Activated CD4-positive, CD25-positive, alpha-beta regulatory T cell (primary cell): Measurements from ENCODE around the gene LRP8.
A peak's percentile ranks its signal among the peaks of the same experiment; 100 is the strongest.
"Not testable (repeated sequence)": the region's sequence is repeated elsewhere in the genome, so short reads cannot be mapped to it uniquely, and the experiment has no call there.

ENCODE experiments used
- DNase-seq, 4 experiments: peaks; one replicate each; lab custom pipeline; 2025; lab: John Stamatoyannopoulos, UW

LRP8 gene

DNA sequence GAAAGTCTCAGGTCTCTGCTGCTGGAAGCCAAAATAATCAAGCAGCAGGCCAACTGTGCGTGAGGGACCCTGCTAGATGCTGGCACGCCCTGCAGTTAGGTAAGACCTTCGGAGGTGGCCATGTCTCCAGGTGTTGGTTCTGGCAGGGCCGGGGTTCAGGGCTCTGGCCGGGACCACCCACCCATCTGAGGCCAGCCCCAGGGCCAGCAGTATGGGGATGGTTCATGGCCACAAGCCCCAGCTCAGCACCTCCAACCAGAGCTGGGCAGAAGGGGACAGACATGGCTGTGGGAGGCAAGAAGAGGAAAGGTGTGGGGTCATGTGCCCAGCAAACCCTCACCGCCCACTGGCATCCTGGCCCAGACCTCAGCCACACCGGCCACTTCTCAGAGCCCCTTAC, 23.3 kb downstream of the LRP8 start:
- no peak for DNase-seq

DNA sequence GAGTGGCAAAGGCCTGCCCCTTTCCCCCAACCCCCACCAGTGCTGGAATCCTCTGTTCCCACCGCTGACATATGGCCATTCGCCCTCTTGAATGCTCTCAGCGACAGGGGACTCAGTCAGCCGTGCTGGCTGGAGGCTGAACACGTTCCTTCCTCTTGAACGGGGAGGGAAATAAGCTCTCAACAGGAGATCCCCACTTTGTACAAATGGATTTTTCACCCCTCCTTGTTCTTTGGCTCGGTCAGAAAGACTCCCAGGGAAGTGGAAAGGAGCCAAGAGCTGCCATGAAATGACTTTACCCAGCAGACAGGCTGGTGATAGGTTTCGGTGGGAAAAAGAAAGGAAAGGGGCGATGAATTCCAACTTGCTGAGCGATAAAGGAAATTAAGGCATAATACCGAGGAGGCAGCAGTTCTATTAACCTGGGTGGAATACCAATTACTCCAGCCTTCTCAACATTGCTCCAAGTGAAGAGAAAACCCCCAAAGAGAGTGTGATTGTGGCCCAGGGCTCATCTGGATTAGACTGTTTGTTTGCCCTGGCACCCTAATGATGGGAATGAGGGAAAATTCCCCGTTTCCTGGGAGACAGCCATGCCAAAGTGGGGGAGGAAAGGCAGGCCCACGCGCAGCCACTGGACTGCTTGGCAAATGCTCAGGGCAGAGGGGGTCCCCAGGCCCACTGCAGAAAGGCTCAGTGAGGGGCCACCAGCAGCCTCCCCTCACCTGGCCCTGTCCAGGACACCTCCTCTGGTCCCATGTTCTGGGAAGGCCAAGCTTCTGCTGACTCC, 23.9 kb downstream of the LRP8 start:
- DNase-seq: no peak

DNA sequence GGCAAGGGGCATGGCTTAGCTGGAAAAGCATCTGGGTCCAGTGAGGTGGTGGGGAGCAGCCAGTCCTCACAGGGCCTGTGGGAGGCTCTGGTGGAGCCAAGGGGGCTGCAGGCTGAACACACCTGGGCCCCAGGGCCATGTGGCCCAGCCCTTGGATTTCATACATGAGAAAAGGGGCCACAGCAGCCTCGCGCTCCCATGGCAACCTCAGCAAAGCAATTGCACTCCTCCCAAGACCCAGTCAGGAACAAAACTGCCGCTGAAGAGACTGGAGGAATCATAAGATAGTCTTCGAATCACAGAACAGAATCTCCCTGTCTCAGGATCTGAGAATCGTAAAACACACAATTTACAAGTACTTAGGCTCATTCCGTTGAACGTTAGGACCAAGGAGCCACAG, 24.6 kb downstream of the LRP8 start:
- DNase-seq: no peak

DNA sequence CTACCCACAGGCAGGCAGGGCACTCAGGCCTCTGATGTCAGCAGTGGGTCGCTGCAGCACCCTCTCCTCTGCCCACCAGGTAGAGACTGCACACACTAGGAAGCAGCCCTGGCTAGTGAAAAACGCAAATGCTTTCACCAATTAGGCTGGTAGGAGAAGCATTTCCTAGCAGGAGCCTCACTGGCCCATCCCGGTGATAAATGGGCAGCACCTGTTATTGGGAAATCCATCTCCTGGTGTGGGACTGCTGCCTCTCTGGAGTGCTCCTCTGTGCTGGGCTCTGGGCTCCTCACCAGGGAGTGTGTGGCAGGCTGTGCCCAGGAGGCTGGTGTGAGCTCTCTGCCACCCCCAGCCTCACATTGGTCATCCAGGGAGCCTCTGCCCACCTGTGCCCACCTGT, 28.6 kb downstream of the LRP8 start:
- DNase-seq: no peak

DNA sequence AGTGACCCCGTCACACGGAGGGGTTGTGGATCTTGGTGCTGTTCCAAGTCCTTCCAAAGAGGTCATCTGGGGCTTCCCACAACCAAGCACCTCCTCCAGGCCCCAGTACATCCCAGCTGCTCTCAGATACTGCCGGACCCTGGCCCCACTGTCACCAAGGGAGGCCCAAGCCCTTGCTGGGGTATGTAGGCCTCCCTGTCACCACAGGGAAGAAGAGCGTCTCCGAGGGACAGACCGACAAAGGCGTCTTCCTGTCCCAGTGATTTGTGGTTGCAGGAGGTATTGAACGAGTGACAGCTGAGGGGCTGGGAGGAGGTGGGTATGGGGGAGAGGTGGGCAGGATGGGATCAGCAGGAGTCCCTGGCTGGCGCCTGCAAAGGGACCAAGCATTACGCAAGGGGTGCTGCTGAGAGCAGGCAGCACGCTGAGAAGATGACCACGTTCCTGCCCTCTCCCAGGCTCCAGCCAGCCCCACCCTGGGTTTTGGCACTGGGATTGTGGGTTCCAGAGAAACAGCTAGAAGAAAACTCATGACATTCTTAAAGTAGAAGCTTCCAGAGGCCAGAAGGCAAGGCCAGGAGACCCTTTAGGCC, 29.7 kb downstream of the LRP8 start:
- no peak for DNase-seq

DNA sequence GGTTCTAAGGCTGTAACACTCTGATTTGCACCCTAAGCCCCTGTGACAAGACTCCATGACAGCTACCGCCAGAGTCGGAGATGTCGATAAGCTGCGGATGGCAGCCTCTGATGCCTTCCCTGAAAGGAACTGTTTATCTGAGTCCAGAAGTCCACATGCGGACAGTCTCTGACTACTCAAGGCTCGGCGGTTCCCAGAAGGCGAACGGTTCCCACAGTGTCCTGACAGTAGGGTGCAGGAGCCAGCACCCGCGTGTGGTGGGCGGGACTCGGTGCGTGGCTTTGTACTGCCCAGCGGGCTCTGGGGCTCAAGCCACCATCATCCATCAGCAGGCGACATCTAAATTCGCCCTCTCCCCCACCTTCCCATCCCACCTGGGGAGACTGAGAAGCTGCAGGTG, 30.7 kb downstream of the LRP8 start:
- no peak for DNase-seq

DNA sequence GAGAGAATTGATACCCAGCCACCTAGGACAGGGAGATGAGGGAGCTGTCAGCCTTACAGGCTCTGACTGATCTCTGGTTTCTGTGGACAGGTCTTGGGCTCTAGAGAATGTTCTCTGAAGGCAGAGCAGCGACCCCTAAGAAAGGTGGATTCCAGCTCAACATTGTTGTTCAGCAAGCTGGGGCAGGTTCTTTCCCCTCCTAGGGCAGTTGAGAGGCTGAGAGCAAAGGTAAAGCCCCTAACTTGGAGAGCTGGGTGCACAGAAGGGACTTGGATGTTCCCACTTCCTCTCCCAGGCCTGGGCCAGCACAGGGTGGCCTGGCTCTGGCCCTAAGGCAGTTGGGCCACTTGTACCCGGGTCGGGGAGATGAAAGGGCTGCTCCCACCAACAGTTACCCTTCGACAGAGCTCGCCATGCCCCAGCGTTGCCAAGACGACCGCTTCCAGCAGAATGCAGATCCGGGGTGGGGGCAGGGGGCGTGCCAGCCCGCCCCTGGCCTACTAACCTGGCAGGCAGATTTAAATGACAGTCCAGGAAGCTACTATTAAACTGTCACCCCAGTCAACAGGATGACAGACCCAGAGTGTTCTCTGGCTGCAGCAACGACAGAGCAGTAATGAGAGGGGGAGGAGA, 31.6 kb downstream of the LRP8 start:
- no peak for DNase-seq

DNA sequence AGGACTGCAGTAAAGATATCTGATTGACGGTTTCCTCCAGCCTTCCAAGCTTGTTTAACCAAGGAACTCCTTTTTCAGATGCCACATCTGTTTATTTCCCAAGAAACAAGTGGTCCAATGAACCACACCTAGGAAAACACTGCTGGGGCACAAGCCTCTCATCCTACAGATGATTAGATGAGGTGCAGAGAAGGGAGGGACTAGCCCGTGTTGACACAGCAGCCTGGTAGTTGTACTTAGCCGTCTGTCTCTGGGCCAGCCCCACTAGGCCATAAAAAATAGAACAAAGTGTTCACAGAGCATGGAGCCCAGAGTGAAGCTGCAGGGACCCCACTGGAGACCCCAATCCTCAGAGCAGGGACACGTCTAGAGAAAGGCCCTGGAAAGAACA, 32.1 kb downstream of the LRP8 start:
- no peak for DNase-seq

DNA sequence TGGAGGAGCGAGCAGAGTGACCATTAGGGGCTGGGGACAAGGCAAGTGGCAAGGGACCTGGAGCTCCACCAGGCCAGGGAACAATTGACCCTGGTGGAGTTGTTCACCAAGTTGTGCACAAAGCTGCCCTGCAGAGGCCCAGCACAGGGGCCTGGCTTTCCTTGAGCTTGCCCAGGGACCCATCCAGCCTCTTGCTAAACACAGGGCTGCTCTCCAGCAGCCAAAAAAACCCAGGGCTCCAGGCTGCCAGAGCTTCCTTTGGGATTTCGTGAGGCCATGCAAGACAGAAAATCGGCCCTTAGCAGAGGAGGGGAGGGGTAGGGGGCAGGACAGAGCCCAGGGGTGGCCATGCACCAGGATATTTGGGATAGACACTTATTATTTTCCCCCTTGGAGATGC, 32.6 kb downstream of the LRP8 start:
- no peak for DNase-seq

DNA sequence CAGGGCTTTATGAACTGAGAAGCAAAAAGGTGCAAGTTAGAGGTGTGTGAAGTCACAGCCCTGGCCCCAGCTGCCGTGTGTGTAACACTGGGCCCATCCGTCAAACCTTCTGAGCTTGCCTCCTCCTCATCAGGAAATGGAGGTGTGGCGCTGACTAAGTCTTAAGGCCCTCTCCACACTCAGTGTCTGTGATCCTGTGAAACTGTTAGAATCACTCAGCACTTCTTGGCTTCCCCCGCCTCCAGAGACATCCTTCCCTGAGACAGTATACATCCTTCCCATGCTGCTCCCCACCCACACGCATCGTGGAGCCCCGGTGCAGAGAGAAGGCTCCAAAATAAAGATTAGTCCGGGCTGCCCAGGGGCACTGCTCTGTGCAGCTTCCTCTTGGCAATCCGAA, 33.3 kb downstream of the LRP8 start:
- peak in 1 of 4 experiments; percentile 9 for DNase-seq

DNA sequence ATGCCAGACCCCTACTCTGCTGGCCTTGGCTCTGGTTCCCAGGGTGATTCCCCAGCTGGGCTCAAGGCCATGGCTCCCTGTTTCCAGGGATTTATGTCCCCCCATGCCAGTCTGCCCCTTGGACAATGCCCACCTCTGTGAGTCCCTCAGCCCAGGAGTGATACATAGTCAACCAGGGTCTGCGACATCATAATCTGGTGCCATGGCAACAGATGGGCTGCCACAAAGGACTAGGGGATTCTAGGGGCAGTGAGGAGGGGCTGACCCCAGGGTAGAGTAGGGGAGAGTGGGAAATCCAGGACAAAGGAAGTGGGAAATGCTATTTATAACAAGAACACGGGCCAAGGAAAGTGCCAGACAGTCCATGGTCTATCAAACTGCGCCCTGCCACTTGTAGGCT, 33.8 kb downstream of the LRP8 start:
- DNase-seq: no peak

DNA sequence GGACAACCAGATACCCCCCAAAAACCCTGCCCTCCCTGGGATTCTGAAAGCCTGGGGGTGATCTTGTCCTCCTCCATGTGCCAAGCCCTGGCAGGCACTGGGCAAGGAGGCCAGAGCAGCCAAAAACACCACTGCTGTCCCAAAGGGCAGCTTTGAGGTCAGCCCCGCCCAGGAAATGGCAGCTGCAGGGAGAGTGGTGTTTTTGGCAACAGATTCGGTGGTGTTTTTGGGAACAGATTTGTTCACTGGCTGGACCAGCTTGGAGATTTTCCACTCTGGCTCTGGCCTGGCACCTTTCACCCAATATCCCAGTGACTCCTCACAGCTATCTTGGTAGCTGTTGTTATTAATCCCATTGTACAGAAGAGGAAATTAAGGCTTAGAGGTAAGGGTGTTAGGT, 34.7 kb downstream of the LRP8 start:
- no peak for DNase-seq

DNA sequence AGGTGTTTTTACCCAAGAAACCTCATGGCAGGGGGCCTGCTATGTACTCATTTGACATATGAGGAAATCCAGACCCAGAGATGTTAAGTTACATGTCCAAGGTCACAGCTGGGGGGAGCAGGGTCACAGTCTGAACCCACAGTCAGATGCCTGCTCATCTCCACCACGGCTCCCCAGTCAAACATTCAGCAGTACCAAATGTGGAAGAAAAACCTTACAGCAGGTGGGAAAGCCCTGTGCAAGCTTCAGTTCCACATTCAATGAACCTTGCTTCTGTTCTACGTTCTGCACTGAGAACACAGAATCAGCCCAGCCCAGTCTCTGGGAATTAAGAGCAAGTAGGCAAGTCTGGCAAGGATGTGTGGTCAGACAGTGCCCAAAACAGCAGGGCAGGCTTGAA, 35.2 kb downstream of the LRP8 start:
- DNase-seq: no peak

DNA sequence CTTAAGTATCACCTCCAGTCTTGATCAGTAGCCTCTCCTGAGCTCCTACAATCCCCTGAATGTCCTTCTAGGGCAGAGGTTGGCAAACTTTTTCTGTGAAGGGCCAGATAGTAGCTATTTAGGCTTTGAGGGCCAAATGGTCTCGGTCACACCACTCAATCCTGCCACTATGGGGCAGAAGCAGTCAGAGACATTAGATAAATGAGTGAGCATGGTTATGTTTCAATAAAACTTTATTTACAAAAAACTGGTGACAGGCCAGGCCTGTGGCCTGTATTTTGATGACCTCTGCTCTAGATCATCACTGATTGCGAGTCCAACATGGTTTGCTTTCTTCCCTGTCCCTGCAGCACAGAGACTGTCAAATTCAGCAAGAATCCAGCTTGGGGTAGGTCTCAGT, 36.3 kb downstream of the LRP8 start:
- DNase-seq: no peak

DNA sequence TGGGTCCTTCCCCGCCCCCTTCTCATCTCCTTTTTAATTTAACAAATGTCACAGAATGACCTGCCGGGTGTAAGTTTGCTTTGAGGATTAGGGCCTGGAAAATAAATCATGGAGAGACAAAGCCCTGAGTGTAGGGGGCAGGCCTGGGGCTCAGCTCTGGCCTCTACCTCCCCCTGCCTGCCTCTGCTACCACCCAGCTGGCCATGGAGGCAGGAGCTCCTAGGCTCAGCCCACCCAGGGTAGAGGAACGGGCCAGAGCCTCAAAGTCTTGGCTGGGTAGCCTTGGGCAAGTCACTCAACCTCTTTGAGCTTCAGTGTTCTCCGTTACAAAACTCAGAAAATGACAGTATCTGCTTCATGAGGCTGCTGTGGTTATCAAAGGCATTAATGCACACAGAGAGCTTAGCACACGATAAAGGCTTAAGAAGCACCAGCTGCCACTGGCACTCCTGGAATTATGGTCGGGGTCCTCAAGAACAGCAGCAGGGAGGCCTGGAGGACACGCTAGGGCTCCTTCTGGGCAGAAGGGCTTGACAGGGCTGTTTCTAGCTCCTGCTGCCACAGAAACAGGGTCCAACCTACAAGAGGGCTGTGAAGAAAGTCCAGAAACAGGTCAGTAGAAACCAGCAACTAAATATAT, 39.0 kb downstream of the LRP8 start:
- no peak for DNase-seq

DNA sequence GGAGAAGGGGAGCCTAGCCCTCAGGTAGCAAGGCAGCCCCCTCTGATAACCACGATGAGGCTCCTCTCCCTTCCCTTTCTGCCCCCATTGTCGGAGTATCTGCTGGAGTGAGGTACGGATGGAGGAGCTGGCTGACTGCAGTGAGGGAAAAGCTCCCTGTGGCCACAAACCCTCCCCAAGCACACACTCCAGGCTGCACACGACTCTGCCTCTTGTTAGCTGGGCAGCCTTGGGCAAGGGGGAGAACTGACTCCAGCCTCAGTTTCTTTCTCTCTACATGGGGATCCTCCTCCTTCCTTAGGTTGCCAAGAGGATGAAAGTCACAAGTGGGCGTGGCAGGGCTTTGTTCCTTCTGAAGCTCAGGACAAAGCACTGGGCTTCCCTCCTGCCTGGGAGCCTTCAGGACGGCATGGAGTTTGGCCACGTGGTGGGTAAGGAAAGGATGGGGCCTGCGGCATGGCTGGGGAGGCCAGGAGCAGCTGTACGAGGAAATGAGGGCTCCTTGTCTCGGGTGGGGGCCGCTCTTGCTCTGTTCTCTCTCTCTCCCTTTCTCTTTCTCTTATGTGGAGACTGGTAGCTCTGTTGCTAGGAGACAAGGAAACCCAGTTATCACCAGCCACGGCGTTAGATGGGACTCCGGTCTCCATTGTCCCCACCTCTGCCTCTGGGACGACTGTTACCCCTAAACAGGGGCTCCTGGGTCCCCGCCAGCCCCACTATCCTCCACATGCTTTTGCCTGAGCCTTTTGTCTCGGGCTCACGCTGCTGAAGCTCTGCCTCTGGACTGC, 39.7 kb downstream of the LRP8 start:
- no peak for DNase-seq

DNA sequence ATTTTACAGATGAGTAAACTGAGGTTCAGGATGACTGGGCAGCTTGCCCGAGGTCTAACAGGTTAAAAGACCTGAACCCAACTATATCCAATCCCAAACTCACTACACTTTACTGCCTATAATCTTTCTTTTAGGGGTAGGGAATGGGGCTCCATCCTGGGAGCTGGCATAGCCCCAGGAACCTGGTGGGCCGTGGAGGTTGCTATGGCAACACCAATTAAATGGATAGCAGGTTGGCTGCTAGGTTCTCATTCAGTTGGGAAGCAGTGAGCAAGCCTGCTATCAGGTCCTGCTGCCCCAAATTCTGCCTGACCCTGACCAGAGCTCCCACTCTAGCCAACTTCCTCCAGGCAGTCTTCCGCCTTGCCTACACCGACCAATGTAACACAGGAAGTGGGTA, 40.9 kb downstream of the LRP8 start:
- DNase-seq: no peak

DNA sequence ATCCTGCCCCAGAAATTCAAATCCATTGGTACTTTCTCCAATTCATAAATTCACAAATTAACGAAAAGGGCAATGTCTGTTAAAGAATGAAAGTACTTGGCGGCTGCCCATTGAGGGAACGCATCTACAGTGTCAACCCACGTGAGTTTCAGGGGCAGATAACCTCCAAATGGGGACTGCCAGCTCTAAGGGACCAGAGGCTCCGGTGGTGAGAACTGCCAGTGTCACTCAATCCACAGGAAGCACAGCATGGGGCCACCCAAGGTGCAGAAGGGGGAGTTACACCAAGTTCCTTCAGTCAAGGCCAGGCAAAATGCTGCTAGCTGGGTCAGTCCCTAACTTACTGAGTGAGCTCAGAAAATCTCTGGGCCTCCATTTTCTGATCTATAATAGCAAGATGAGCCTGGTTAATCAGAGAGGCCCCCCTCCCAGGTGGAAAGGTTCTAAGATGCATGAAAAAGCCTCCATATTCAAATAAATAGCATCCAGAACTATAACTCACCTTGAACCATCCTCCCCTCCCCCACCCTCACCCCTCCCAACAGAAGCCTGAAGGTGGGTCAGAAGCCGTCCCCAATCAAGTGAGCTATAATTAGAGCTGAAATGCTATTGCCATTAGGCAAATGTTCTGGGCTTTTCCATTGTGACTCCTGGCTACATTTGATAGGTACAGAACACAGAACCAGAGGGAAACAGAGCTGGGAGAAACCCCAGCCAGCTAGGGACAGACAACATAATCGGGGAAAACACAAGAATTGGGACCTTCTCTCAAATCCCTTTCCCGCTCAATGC, 41.7 kb downstream of the LRP8 start:
- no peak for DNase-seq

DNA sequence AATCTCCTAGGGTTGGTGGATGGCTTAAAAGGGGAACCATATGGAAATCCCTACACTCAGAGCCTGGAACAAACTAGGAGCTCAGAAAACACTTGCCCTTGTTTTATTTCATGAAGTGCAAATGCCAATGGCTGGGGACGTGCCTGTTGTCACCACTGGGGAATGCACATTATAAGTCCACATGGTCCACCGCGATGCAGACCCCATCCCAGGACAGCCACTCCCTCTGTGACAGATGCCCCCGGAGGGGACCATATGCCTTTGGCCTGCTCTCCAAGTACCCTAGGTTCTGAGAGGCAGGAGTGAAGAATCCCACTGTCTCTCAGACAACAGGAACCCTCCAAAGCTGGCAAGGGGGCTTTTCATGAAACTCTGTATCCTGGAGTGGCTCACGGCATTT, 42.3 kb downstream of the LRP8 start:
- no peak for DNase-seq

DNA sequence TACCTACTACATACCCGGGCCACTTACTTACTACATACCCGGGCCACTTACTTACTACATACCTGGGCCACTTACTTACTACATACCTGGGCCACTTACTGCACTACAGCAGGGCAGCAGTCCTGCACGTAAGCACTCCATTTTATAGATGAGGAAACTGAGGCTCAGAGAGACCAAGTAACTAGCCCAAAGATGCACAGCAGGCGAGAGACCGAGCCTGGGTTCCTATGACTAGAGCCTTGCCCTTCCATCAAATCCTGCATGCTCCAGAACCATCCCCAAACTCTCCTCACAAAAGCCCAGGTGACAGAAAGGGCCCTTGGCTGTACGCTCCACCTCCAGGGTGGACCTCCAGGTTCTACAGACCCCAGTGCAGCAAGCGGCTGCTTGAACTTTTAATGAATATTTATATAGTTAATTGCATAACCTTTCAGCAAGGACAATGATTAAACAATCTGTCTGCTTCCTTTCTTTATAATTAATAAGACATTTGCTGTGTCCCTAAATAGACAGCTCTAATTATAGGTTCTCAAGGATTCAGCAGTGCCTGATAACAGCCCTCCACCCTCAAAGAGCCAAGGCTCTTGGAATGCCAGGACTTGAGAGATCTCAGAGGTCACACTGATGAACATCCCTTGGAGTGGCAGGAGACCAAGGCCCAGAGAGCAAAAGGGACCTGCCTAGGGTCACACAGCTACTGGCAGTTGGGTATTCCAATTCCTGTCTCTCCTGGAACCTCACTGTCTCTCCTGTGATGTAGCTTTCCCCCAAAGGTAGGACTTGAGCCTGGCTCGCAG, 43.4 kb downstream of the LRP8 start:
- DNase-seq: no peak

DNA sequence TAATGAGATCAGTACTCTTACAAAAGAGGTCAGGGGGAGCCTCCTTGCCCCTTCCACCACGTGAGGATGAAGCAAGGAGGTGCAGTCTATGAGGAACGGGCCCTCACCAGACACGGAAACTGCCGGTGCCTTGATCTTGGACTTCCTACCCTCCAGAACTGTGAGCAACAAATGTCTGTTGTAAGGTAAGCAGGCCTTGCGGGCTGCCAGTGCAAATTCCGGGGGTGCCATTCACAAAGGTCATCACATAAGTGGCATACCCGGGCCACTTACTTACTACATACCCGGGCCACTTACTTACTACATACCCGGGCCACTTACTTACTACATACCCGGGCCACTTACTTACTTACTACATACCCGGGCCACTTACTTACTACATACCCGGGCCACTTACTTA, 44.7 kb downstream of the LRP8 start:
- DNase-seq: not testable (repeated sequence)
